Upper lobe of left lung (tissue), 6 donors: ENCODE data around the gene ARNT2. TPM values are rescaled to one million over a fixed set of nuclear protein-coding genes. Genes with fewer than 3 reads are reported as not detected.

Experiments
- ATAC-seq, 2 donors: fragments of 200-7000 bp; cut with Tn5 transposase; one replicate each; pipeline ENCODE4 v1.9.1; 2022; ENCODE audit warnings: mild to moderate bottlenecking in 2 of 2, moderate library complexity in 2 of 2; ENCODE audit not compliant: low FRiP score in 2 of 2
- DNase-seq, 2 donors: peaks; one replicate each; pipeline ENCODE4 v3.0.0-alpha.2; 2019 to 2020
- H3K27ac ChIP-seq, 4 donors: fragments of 200-600 bp; sonication (generic); one replicate each; pipeline ENCODE4 v1.5.1; 2016 to 2019
- H3K27me3 ChIP-seq, 4 donors: fragments of 200-600 bp; sonication (generic); one replicate each; pipeline ENCODE4 v1.5.1; 2017 to 2019
- H3K36me3 ChIP-seq, 4 donors: fragments of 200-600 bp; sonication (generic); one replicate each; pipeline ENCODE4 v1.5.1; 2016 to 2019
- H3K4me1 ChIP-seq, 4 donors: fragments of 200-600 bp; sonication (generic); one replicate each; pipeline ENCODE4 v1.5.1; 2018 to 2019
- H3K4me3 ChIP-seq, 4 donors: fragments of 200-600 bp; sonication (generic); one replicate each; pipeline ENCODE4 v1.5.1; 2017 to 2019; ENCODE audit warnings: mild to moderate bottlenecking in 2 of 4, moderate library complexity in 1 of 4
- H3K9me3 ChIP-seq, 4 donors: fragments of 200-600 bp; sonication (generic); one replicate each; pipeline ENCODE4 v1.5.1; 2018 to 2019
- EP300 ChIP-seq, 4 donors: sonication (generic); formaldehyde crosslinking; IDR thresholded peaks; one replicate each; pipeline ENCODE4 v1.5.1; 2017; ENCODE audit warnings: antibody characterized with exemption in 4 of 4, control low read depth in 2 of 4
- POLR2A ChIP-seq, 4 donors: fragments of 450-650 bp; IDR thresholded peaks; one replicate each; pipeline ENCODE4 v1.5.1; 2016 to 2017; ENCODE audit warnings: antibody characterized with exemption in 4 of 4, mild to moderate bottlenecking in 2 of 4
- POLR2AphosphoS5 ChIP-seq, 2 donors: sonication (generic); formaldehyde crosslinking; IDR thresholded peaks; one replicate each; pipeline ENCODE4 v1.5.1; 2017; ENCODE audit warnings: antibody characterized with exemption in 2 of 2
- WGBS, 2 donors: methylation state at CpG; one replicate each; pipeline ENCODE4 v1.1.5; 2017 to 2018; 5-methylcytosine and 5-hydroxymethylcytosine counted together
- total RNA-seq, 6 donors: library from RNA; depleted of rRNA in 4 of 6; stranded (reverse); fragments of >200 nt in 4 of 6; gene quantifications; one replicate each; pipeline versions ENCODE4 v1.1.0 to v1.2.1, GENCODE V29; 2016 to 2021
- TF ChIP-seq, protein P1 (sequence below), 6 experiments: fragments of 450-650 bp in 4 of 6; fragments of 200-600 bp in 2 of 6; sonication (generic) in 2 of 6; IDR thresholded peaks; one replicate each; pipeline ENCODE4 v1.5.1; 2016 to 2019; ENCODE audit warnings: antibody characterized with exemption in 6 of 6
- donor health status: DM: no; HTN: no; CAD: no; lungs with moderate emphysema.
- donor health status: DM: no; HTN: yes; CAD: no; lungs with severe emphysema.

Gene ARNT2
- total RNA-seq, 6 donors from 2014 or later: 4.7 to 26.9 (median 8.4) TPM

DNA sequence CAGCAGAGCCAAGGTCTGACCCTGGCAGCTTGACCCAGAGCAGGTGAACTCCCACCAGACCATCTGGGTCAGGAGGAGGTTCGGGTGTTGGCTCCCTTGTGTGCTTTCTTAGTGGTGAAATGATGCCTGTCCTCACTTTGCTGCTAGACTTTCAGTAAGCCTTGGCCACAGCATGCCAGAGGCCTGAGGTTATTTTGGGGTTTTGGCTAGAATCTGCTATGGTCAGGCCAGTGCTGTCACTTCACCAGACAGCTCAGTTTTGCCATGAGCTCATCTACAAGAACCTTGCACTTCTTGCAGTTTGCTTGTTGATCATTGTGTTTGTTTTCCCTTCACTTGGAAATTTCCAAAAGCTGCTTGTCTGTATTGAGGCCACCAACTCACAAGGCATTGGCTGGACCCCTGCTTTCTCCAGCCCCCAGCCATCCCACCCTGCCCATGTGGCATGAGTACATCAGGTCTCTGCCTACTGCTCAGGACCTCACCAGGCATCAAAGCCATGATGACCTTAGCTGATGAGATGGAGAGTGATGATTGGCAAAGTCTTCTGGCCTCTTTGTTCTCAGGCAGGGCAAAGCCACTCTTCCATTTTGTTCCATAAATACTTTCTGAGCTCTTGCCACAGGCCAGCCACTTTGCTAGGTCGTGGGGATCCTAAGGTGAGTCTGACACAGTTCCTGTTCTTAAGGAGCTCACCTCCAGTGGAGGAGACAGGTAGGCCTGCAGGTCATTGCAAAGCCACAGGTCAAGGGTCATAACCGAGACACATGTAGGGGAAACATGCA lies 122.6 kb downstream of the ARNT2 start:
- Histone ChIP-seq H3K4me1 (peaks cover 9 to 15% (median 13%) of the 10 kb centered on the region in 4 donors), H3K27ac (peak overlapping the region in 1 of 4 donors; percentile 7), H3K27me3 (no peaks in the 10 kb centered on the region), H3K4me3 (no peak overlapping the region), H3K9me3 (no peaks in the 10 kb centered on the region), H3K36me3 (no peaks in the 10 kb centered on the region)
- TF ChIP-seq EP300 (IDR thresholded peaks at IDR 0.05) (no peak), POLR2A (IDR thresholded peaks at IDR 0.05) (no peak), POLR2AphosphoS5 (IDR thresholded peaks at IDR 0.05) (no peak)
- TF ChIP-seq, protein P1, sequence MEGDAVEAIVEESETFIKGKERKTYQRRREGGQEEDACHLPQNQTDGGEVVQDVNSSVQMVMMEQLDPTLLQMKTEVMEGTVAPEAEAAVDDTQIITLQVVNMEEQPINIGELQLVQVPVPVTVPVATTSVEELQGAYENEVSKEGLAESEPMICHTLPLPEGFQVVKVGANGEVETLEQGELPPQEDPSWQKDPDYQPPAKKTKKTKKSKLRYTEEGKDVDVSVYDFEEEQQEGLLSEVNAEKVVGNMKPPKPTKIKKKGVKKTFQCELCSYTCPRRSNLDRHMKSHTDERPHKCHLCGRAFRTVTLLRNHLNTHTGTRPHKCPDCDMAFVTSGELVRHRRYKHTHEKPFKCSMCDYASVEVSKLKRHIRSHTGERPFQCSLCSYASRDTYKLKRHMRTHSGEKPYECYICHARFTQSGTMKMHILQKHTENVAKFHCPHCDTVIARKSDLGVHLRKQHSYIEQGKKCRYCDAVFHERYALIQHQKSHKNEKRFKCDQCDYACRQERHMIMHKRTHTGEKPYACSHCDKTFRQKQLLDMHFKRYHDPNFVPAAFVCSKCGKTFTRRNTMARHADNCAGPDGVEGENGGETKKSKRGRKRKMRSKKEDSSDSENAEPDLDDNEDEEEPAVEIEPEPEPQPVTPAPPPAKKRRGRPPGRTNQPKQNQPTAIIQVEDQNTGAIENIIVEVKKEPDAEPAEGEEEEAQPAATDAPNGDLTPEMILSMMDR (IDR thresholded peaks at IDR 0.05): no peak
- DNase-seq (no peak), ATAC-seq (peak; percentile 50 to 65)
- 75 to 81% methylated on average over 3 of the region's 3 CpGs for WGBS, 2 donors

DNA sequence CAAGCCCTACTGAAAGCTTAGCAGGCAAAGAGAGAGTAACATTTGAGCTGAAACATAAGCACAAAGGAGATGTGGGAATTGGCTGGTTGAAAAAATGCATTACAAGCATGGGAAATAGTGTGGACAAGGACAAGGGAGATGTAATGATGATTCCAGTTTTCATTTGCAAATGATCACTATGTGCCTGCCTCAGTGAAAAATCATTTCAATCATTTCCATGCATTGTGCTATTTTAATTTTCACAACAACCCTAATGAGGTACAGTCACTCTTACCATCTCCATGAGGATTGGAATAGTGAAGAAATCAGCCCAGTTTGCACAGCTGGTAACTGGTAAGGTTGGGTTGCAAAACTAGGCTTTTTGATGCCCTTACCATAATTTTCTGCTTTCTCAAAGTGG lies 123.2 kb downstream of the ARNT2 start:
- no peak for DNase-seq
- peaks cover 13 to 17% (median 15%) of the 10 kb centered on the region in 4 donors for H3K4me1 ChIP-seq
- peak overlapping the region in 1 of 4 donors; percentile 1 for H3K27ac ChIP-seq
- H3K27me3 ChIP-seq: no peaks in the 10 kb centered on the region
- no peak overlapping the region for H3K4me3 ChIP-seq
- TF ChIP-seq EP300 (IDR thresholded peaks at IDR 0.05) (no peak), POLR2A (IDR thresholded peaks at IDR 0.05) (no peak), POLR2AphosphoS5 (IDR thresholded peaks at IDR 0.05) (no peak)
- TF ChIP-seq, protein P1 (IDR thresholded peaks at IDR 0.05): no peak
- no peaks in the 10 kb centered on the region for H3K36me3 ChIP-seq
- H3K9me3 ChIP-seq: no peaks in the 10 kb centered on the region
- ATAC-seq: no peak

DNA sequence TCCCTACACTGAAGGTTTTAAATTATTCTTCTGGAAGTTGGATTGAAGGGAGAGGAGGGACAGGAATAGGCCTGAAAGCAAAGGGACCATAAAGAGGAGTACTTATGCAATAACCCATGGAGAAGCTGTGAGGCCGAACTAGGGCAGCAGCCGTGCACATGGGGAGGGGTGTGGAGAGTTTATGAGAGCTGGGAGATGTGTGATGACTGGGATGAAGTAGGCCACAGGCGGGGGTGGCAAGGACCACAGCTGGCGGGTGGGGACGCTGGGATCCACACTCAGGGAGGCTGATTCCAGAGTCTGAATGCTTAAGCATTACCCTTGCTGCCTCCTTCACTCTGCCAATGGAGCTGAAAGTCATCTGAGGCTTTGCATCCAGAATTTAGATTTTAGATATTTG lies 123.8 kb downstream of the ARNT2 start:
- H3K27ac ChIP-seq: no peak overlapping the region
- H3K9me3 ChIP-seq: no peaks in the 10 kb centered on the region
- DNase-seq (peak in 1 of 2 donors; percentile 8), ATAC-seq (peak in 1 of 2 donors; percentile 26)
- no peak overlapping the region for H3K4me3 ChIP-seq
- 90 to 94% methylated on average over 5 of the region's 5 CpGs for WGBS, 2 donors
- no peaks in the 10 kb centered on the region for H3K27me3 ChIP-seq
- peaks cover 13 to 17% (median 15%) of the 10 kb centered on the region in 4 donors for H3K4me1 ChIP-seq
- no peak for TF ChIP-seq EP300 (IDR thresholded peaks at IDR 0.05)
- no peak for TF ChIP-seq POLR2A (IDR thresholded peaks at IDR 0.05)
- TF ChIP-seq, protein P1 (IDR thresholded peaks at IDR 0.05): no peak
- no peak for TF ChIP-seq POLR2AphosphoS5 (IDR thresholded peaks at IDR 0.05)
- no peaks in the 10 kb centered on the region for H3K36me3 ChIP-seq

DNA sequence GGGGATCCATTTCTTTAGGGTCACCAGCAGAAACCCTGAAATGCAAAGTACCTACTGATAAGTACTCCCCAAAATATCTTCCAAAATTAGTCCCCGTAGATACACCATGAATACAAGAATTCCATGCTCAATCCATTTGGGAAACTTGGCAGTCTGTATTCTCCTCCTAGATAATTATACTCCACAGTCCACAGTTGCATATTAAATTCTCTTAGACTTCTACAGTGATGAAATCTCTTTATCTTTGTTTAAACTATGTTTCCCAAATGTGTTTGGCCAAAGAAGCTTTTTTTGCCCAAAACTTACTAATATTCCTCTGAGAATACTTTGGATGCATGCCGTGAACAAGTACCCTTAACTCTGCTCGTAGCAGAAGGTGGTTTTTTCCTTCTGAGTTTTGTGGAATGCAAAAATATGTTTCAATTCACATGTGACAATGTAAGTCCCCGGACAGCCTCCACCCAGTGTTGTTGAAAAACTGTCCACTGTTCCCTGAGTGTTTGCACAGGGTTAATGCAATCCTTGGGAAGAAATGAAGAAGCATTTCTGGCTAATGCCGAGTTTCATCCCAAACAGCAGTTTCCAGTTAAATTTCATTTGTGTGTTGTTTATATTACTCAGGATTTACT lies 126.7 kb downstream of the ARNT2 start:
- H3K4me1 ChIP-seq: peaks cover 13 to 17% (median 15%) of the 10 kb centered on the region in 4 donors
- no peaks in the 10 kb centered on the region for H3K27me3 ChIP-seq
- H3K27ac ChIP-seq: peak overlapping the region in 2 of 4 donors; percentile 50 to 55
- DNase-seq (no peak), ATAC-seq (peak in 1 of 2 donors; percentile 31)
- TF ChIP-seq EP300 (IDR thresholded peaks at IDR 0.05) (no peak), POLR2A (IDR thresholded peaks at IDR 0.05) (no peak), POLR2AphosphoS5 (IDR thresholded peaks at IDR 0.05) (no peak)
- TF ChIP-seq, protein P1 (IDR thresholded peaks at IDR 0.05): no peak
- H3K4me3 ChIP-seq: no peak overlapping the region
- H3K36me3 ChIP-seq: no peaks in the 10 kb centered on the region
- 44 to 51% methylated on average over 5 of the region's 5 CpGs for WGBS, 2 donors
- H3K9me3 ChIP-seq: no peaks in the 10 kb centered on the region
